Neural progenitor cell (in vitro differentiated cells): ENCODE data around the gene UNC13B. TPM values are rescaled to one million over a fixed set of nuclear protein-coding genes. Genes with fewer than 3 reads are reported as not detected.

ENCODE experiments used
- DNase-seq: peaks from one replicate; pipeline ENCODE4 v3.0.0-alpha.2; 2016; ENCODE audit warnings: low spot score
- H2AFZ ChIP-seq: fragments of 200-600 bp; sonication (generic); replicated peaks from 2 replicates; pipeline ENCODE4 v1.6.1; 2016; ENCODE audit warnings: antibody characterized with exemption
- H3F3A ChIP-seq: fragments of 200-600 bp; sonication (generic); 2 replicates; pipeline ENCODE4 v1.6.1; 2016; ENCODE audit warnings: antibody characterized with exemption, low read depth
- H3K27ac ChIP-seq: fragments of 200-600 bp; sonication (generic); 2 replicates; pipeline ENCODE4 v1.5.1; 2016; ENCODE audit warnings: mild to moderate bottlenecking
- H3K27me3 ChIP-seq: fragments of 200-600 bp; sonication (generic); 2 replicates; pipeline ENCODE4 v1.6.1; 2016; ENCODE audit warnings: mild to moderate bottlenecking, moderate library complexity
- H3K36me3 ChIP-seq: fragments of 200-600 bp; sonication (generic); 2 replicates; pipeline ENCODE4 v1.5.1; 2016
- H3K4me1 ChIP-seq: fragments of 200-600 bp; sonication (generic); 2 replicates; pipeline ENCODE4 v1.6.1; 2016; ENCODE audit warnings: mixed run types
- H3K4me2 ChIP-seq: fragments of 200-600 bp; sonication (generic); 2 replicates; pipeline ENCODE4 v1.6.1; 2016
- H3K4me3 ChIP-seq: fragments of 200-600 bp; sonication (generic); 2 replicates; pipeline ENCODE4 v1.5.1; 2016
- H3K79me2 ChIP-seq: fragments of 200-600 bp; sonication (generic); 2 replicates; pipeline ENCODE4 v1.6.1; 2016; ENCODE audit warnings: low read depth
- H3K9ac ChIP-seq: fragments of 200-600 bp; sonication (generic); 2 replicates; pipeline ENCODE4 v1.6.1; 2016
- H3K9me3 ChIP-seq: fragments of 200-600 bp; sonication (generic); 2 replicates; pipeline ENCODE4 v1.5.1; 2016; ENCODE audit warnings: low read depth
- H4K20me1 ChIP-seq: fragments of 200-600 bp; sonication (generic); 2 replicates; pipeline ENCODE4 v1.6.1; 2016; ENCODE audit warnings: low read depth
- H3K27ac Mint-ChIP-seq: 3 replicates; pipeline ENCODE4 v1.8.0; 2021; ENCODE audit warnings: mixed read lengths
- H3K27me3 Mint-ChIP-seq: 2 replicates; pipeline ENCODE4 v1.8.0; 2022; ENCODE audit warnings: low read depth, mild to moderate bottlenecking, inconsistent platforms, moderate library complexity, mixed read lengths; ENCODE audit not compliant: insufficient read depth
- H3K36me3 Mint-ChIP-seq: 3 replicates; pipeline ENCODE4 v1.8.0; 2021; ENCODE audit warnings: mixed read lengths
- H3K4me1 Mint-ChIP-seq: 3 replicates; pipeline ENCODE4 v1.8.0; 2021; ENCODE audit warnings: mixed read lengths
- H3K4me3 Mint-ChIP-seq: 3 replicates; pipeline ENCODE4 v1.8.0; 2021; ENCODE audit warnings: mild to moderate bottlenecking, moderate library complexity, mixed read lengths
- H3K9me3 Mint-ChIP-seq: 3 replicates; pipeline ENCODE4 v1.8.0; 2020; ENCODE audit warnings: mixed read lengths
- EZH2 ChIP-seq: fragments of 200-600 bp; sonication (generic); IDR thresholded peaks from 2 replicates; pipeline ENCODE4 v1.6.1; 2017; ENCODE audit warnings: antibody characterized with exemption, mild to moderate bottlenecking, moderate library complexity
- EZH2phosphoT487 ChIP-seq: fragments of 200-600 bp; sonication (generic); IDR thresholded peaks from 2 replicates; pipeline ENCODE4 v1.6.1; 2017; ENCODE audit warnings: antibody characterized with exemption
- total RNA-seq: library from RNA; depleted of rRNA; stranded (reverse); fragments of >200 nt; gene quantifications from 2 replicates; pipeline ENCODE4 v1.2.3, GENCODE V29; 2015; ENCODE audit warnings: low replicate concordance
- TF ChIP-seq, protein P1 (sequence below): fragments of 200-600 bp; sonication (generic); IDR thresholded peaks from 2 replicates; pipeline ENCODE4 v1.5.1; 2017; ENCODE audit warnings: antibody characterized with exemption, mild to moderate bottlenecking

The UNC13B gene
- total RNA-seq, 1 donor from 2014 or later, result 40.7 TPM

DNA sequence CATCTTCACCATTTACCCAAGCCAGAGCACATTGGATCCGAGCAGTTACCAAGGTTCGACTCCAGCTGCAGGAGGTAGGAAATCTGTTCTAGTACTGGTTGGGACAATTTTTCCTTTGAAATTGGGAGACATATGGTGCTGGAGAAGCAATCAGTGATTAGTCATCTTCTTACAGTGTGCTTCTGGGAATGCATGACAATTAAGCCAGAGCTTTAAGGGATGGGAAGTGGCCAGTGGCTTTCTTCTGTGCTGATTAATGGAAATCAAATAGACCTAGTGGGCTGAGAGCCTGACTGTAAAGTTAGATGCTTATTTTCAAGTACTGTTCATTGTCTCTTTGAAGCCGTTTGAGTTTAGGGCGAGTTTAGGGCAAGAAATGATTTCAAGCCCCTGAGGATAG lies 152.1 kb downstream of the UNC13B start:
- H3K9me3 Mint-ChIP-seq, result no peaks in the 10 kb centered on the region
- peaks cover 3% of the 10 kb centered on the region for H3K27me3 Mint-ChIP-seq
- TF ChIP-seq, protein P1, sequence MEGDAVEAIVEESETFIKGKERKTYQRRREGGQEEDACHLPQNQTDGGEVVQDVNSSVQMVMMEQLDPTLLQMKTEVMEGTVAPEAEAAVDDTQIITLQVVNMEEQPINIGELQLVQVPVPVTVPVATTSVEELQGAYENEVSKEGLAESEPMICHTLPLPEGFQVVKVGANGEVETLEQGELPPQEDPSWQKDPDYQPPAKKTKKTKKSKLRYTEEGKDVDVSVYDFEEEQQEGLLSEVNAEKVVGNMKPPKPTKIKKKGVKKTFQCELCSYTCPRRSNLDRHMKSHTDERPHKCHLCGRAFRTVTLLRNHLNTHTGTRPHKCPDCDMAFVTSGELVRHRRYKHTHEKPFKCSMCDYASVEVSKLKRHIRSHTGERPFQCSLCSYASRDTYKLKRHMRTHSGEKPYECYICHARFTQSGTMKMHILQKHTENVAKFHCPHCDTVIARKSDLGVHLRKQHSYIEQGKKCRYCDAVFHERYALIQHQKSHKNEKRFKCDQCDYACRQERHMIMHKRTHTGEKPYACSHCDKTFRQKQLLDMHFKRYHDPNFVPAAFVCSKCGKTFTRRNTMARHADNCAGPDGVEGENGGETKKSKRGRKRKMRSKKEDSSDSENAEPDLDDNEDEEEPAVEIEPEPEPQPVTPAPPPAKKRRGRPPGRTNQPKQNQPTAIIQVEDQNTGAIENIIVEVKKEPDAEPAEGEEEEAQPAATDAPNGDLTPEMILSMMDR, result no peak
- TF ChIP-seq EZH2phosphoT487 (no peak), EZH2 (no peak)
- H3K4me1 ChIP-seq, result no peaks in the 10 kb centered on the region
- H3K4me3 ChIP-seq, result no peak overlapping the region
- no peak for DNase-seq
- no peaks in the 10 kb centered on the region for H3K9me3 ChIP-seq
- no peak overlapping the region for H3K27ac ChIP-seq
- no peaks in the 10 kb centered on the region for H3K79me2 ChIP-seq
- H3K4me1 Mint-ChIP-seq, result no peaks in the 10 kb centered on the region
- H3K36me3 ChIP-seq, result no peaks in the 10 kb centered on the region
- H3K36me3 Mint-ChIP-seq, result peaks cover 7% of the 10 kb centered on the region
- H3F3A ChIP-seq, result no peaks in the 10 kb centered on the region
- H3K27me3 ChIP-seq, result no peaks in the 10 kb centered on the region
- no peak overlapping the region for H2AFZ ChIP-seq
- no peak overlapping the region for H3K4me3 Mint-ChIP-seq
- no peak overlapping the region for H3K4me2 ChIP-seq
- H3K9ac ChIP-seq, result no peak overlapping the region
- no peaks in the 10 kb centered on the region for H4K20me1 ChIP-seq
- no peak overlapping the region for H3K27ac Mint-ChIP-seq

DNA sequence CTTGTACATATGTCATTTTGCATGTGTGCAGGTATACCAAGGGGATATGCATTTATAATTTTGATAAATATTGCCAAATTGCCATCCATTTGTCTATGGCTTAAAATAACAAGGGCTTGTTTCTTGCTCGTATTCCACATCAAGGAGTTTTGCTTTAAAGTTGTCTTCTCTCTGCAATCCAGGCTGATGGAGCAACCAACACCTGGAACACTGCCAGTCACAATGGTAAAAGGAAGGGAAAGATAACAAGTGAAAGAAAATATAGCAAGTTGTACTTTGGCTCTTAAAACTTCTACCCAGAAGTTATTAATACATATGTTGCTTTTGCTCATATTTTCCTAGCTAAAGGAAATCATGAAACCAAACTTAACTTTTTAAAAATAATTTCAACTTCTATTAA lies 156.9 kb downstream of the UNC13B start:
- Histone ChIP-seq H3K4me3 (no peak overlapping the region), H3K36me3 (no peaks in the 10 kb centered on the region), H3K79me2 (no peaks in the 10 kb centered on the region), H3F3A (no peaks in the 10 kb centered on the region), H4K20me1 (no peaks in the 10 kb centered on the region), H3K9ac (no peak overlapping the region), H2AFZ (no peak overlapping the region), H3K4me2 (no peak overlapping the region), H3K9me3 (no peaks in the 10 kb centered on the region), H3K27ac (no peak overlapping the region), H3K4me1 (no peaks in the 10 kb centered on the region), H3K27me3 (no peaks in the 10 kb centered on the region)
- H3K9me3 Mint-ChIP-seq, result no peaks in the 10 kb centered on the region
- DNase-seq, result no peak
- H3K27ac Mint-ChIP-seq, result no peak overlapping the region
- peaks cover 7% of the 10 kb centered on the region for H3K36me3 Mint-ChIP-seq
- no peak overlapping the region for H3K4me3 Mint-ChIP-seq
- H3K4me1 Mint-ChIP-seq, result no peaks in the 10 kb centered on the region
- H3K27me3 Mint-ChIP-seq, result no peaks in the 10 kb centered on the region
- TF ChIP-seq EZH2phosphoT487 (no peak), EZH2 (no peak)
- TF ChIP-seq, protein P1, result no peak

DNA sequence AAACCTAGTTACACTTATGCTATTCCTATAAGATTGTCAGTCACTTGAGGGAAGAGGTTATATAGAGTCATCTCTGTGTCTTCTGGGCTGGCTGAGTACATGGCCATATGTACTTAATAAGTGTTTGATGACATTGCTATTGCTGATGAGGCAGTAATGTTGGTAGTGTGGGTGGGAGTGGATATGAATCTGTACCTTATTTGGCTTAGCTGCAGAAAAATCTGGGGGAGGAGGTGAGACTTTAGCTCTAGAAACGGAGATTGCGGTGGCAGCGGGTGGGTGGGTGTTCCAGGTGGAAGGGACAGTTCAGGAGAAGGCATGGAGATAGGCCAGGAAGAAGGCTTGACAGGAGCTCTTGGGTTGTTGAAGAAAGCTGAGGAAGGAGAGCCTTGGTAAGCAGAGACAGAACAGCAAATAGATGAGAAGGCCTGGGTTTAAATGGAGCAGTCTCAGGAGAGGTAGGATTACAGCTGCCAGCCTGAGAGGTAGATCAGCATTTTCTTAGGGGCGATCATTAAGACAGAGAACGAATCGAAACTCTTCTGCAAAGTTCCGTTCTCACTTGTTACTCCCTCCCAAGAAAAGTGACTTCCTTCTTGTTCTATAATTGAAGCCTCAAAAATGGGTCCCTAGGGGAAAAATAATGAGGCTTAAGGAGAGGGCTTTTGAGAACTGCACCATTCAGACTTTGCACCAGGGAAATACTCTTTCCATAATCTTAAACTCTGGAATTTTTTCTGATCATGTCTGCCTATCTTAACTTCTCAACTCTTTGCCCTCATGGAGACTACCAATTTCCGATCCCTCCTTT lies 160.5 kb downstream of the UNC13B start:
- Mint-ChIP-seq H3K4me3 (no peak overlapping the region), H3K4me1 (no peaks in the 10 kb centered on the region), H3K27me3 (no peaks in the 10 kb centered on the region), H3K27ac (no peak overlapping the region), H3K9me3 (no peaks in the 10 kb centered on the region), H3K36me3 (peaks cover 2% of the 10 kb centered on the region)
- Histone ChIP-seq H2AFZ (no peak overlapping the region), H3K27me3 (no peaks in the 10 kb centered on the region), H3K36me3 (no peaks in the 10 kb centered on the region), H3K9me3 (no peaks in the 10 kb centered on the region), H3K27ac (no peak overlapping the region), H3K4me2 (no peak overlapping the region), H3F3A (no peaks in the 10 kb centered on the region), H3K79me2 (no peaks in the 10 kb centered on the region), H3K9ac (no peak overlapping the region), H3K4me1 (no peaks in the 10 kb centered on the region), H4K20me1 (no peaks in the 10 kb centered on the region), H3K4me3 (no peak overlapping the region)
- DNase-seq, result no peak
- TF ChIP-seq EZH2 (no peak), EZH2phosphoT487 (no peak)
- TF ChIP-seq, protein P1, result no peak
